DMS53 treated with DMSO at 0.1 percent for 48 hours (cell line): Measurements from ENCODE around the gene ENG.

Experiments used
- DNase-seq: peaks from one replicate; lab custom pipeline; 2025; ENCODE audit not compliant: unreplicated experiment; lab: John Stamatoyannopoulos, UW

Gene ENG

DNA sequence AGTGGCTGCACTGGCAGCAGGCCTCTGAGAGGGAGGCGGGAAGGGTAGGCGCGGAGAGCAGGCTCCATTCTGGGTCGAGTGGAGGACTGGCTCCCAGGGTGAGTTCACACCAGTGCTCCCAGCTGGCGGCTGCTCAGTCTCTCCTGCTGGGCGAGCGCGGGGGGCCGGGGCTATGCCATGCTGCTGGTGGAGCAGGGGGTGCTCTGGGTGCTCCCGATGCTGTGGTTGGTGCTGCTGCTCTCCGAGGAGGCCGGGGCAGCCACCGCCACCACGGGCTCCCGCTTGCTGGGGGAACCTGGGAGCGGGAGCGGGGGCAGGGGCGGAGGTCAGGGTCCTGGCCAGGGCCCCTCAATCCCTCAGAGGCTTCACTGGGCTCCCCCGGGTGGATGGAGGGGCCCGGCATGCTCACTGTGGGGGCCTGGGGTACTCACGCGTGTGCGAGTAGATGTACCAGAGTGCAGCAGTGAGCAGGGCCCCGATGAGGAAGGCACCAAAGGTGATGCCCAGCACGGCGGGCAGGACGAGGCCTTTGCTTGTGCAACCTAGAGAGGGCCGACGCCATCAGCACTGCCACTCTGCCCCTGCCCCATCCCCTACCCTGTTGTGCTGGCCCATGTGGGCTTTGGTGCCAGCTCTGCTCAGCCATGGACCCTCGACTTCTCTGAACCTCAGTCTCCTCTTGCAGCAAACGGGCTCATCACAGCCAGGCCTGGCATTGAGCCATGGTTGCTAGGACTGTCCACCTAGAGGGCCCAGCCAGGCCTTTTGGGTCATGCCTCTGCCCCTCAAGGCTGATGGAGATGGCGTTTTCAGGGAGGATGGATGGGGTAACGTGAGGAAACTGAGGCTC, 38.7 kb downstream of the ENG start:
- DNase-seq, result no peak

- DNase-seq, result no peak
Measured at GRCh38 chr9:127814619-127815511, 39.6 kb downstream of the ENG start.

DNA sequence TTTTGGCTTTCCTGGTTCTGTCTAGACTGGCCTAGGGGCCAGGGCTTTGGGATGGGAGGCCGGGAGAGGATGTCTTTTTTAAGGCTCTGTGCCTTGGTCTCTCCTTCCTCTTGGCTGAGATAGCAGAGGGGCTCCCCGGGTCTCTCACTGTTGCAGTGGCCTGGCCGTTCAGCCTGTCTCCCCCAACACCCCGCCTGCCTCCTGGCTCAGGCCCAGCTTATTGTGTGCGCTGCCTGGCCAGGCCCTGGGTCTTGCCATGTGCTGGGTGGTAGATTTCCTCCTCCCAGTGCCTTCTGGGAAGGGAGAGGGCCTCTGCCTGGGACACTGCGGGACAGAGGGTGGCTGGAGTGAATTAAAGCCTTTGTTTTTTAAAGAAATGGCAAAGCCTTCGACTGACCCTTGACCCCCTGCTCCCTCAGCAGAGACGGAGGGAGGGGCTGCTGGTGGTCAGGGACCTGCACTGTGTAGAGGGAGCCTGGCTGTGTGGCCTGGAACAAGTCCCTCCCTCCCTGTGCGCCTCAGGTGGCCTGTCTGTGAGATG, 40.7 kb downstream of the ENG start:
- DNase-seq, result no peak

GRCh38 chr9:127812936-127813675, 41.4 kb downstream of the ENG start:
- DNase-seq, result no peak

- DNase-seq, result no peak
Measured at GRCh38 chr9:127812011-127812410, 42.4 kb downstream of the ENG start.

- DNase-seq, result no peak
Measured at GRCh38 chr9:127810378-127811187, 43.9 kb downstream of the ENG start.

DNA sequence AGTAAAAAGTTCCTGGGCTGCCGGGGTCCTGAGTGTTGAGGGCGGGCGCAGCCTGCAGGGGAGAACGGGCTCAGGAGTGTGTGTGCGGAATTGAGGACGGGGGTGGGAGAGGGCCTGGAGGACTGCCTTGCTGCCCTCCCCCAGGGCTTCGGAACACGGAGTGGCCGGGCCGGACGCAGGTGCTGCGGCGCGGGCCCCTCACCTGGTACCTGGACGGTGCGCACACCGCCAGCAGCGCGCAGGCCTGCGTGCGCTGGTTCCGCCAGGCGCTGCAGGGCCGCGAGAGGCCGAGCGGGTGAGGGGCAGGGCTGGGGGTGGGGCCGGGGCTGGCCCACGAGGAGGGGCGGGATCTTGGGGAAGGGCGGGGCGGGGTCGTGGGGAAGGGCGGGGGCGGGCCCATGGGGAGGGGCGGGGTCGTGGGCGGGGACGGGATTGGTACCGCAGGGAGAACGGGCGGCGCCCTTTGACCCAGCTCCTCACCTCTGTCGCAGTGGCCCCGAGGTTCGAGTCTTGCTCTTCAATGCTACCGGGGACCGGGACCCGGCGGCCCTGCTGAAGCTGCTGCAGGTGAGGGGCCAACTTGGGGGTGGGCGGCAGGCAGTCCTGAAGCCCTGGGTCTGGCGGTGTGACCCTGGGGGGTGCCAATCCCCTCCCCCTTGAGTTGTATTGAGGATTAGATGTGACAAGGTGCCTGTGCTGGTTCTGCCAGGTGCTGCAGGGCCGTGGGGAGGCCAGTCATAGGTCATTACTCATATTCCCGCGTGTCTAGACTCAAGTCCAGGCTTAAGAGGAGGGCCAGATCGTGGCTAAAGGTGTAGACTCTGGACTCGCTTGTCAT, 44.7 kb downstream of the ENG start:
- DNase-seq, result no peak

DNA sequence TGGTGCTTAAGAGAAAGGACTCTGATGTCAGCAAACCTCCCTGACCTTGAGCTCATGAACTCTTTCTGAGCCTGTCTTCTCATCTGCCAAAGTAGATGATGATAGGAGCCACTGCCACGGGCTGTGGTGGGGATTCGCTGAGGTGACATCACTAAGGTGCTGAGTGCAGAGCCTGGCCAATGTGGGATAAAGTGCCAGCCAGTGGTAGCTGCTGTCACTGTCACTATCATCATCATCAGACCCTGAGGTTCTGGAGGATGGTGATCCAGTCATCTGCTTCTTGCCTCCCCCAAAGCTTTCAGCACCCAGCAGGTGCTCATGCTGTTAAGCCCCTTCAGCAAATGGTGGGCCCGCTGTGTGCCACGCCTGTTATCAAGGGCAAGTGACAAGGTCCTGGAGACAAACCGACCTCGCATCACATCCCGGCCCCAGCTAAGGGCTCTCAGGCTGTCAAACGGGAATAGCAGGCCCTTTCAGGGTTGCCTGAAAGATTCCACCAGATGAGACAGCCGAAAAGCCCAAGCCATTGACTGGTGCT, 45.4 kb downstream of the ENG start:
- no peak for DNase-seq

DNA sequence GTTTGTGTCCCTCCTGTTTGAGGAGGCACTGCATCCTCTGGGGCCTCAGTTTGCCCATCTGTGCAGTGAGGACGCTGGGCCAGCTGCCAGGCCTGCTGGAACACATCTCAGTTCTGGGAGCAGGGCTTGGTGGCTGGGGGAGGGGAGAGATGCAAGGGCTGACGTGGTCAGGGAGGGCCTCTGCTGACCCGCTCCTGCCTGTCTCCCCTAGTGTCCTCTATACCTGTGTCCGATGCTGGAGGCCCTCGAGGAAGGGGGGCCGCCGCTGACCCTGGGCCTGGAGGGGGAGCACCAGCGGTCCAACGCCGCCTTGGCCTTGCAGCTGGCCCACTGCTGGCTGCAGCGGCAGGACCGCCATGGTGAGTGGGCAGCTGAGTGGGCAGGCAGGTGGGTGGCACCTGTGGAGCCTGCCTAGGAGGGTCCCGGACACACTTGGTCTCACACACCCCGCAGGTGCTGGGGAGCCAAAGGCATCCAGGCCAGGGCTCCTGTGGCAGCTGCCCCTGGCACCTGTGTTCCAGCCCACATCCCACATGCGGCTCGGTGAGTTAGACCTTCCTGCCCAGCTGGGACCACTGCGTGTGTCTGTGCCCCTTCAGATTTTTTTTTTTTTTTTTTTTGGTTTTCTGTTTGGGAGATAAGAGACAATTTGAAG, 46.0 kb downstream of the ENG start:
- DNase-seq, result no peak

GRCh38 chr9:127806871-127807270, 47.6 kb downstream of the ENG start:
- no peak for DNase-seq

DNA sequence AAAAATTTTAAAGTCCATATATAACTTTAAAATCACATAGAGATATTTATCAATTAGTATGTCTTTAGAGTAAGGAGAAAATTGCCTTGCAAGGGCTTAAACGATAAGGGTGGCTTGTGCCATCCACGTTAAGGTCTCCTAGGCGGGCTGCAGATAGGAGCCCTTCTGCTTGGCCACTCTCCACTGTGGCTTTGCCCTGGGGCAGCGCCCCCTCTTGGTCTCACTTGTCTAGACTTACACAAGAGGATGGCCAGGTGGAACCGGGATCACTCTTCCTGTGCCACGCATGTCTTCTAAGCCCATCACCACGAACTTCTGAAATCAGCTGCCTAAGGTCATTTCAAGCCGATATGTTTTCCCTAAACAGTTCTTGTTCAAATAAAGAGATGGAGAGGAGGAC, 48.8 kb downstream of the ENG start:
- DNase-seq, result no peak

DNA sequence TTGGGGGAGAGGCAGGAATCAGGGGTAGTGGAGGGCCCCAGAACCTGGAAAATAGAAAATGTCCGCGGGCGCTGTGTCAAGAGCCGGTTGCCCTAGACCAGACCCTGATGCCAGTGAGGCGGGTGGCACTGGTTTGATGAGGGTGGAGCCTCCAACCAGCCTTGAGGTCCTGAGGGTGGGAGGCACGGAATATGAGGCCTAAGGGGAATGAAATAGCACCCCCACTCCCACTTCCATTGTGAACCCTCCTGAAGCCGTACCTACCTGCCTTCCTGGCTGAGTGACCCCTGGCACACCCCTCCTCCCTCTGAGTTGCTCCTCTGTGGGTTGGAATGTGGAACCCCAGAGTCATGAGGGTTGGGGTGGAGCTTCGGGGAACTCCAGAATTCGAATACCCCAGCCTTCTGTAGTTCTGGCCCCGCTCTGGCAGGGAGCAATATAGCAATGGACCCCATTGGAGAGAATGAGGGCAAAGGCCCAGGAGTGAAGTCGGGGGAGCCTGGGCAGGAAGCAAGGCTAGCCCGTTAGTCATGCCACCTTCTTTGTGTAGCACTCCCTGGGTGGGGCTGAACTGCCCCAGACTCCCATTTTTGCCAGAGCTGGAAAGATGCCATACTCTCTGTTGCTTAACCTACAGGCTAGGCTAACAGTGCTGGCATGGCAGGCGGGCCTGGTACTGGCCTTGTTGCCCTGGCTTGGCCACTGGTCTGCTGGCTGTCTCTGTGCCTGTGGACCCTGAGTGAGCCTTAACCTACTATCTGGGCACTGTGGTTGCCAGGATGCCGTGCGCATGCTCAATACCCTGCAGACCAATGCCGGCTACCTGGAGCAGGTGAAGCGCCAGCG, 50.7 kb downstream of the ENG start:
- no peak for DNase-seq

GRCh38 chr9:127802576-127803443, 51.6 kb downstream of the ENG start, which contains the start of gene FPGS:
Gene FPGS (plus strand): TSS chr9:127802882. CDS start chr9:127802925, 43 bp downstream.
- peak; percentile 74 for DNase-seq

DNA sequence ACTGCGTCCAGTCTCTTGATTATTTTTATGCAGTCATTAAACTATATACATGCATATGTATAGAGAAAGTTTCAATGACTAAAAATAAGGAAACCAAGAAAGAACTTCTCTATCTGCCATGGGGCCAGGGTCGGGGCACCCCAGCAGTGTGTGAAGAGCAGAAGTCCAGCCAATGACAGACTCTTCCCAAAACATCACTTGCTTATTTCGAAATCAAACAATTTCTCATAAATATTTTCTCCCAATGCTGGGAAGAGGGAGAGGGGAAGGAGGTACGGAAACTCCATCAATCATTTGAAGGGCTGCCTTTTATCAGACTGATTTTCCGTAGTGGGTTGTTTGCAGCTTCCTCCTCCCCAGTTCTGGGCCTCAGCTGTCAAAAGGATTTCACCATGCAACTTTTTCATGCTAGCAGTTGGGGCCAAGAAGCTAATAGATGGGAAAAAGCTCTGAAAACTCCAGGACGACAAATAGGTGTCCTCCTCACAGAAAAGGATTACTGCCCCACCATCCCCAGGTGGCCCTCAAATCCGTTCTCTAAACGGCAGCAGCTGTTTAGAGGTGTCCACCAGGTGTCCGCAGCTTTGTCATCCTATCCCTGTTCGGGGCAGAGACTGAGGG, 52.4 kb downstream of the ENG start:
- no peak for DNase-seq

DNA sequence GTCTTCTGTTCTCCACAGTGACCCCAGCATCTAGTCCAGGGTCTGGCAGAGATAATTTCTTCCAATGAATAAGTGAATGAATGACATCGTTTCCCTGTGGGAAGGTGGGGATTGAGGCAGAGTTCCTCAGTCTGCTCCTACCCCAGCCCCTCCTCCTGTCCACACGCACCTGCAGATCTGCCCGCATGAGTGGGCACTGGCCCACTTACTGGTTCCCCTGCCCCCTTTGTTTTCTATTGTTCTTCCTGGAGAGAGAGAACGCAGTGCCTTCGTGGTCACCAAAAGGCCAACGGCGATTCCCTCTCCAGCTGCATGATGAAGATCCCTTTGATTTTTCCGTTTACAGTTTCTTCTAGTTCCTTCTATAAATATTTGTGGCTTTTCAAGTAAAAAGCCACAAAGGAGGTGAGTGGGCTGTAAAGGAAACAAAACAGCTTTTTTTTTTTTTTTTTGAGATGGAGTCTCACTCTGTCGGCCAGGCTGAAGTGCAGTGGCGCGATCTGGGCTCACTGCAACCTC, 57.5 kb downstream of the ENG start:
- DNase-seq, result no peak

GRCh38 chr9:127796225-127796813, 58.1 kb downstream of the ENG start:
- no peak for DNase-seq
